H1 (cell line): ENCODE results near the gene NDUFAF8. TPM values are rescaled to one million over a fixed set of nuclear protein-coding genes. Genes with fewer than 3 reads are reported as not detected.

ENCODE experiments used
- ATF2 ChIP-seq: IDR thresholded peaks from 2 replicates; pipeline ENCODE4 v1.6.1; 2012; ENCODE audit warnings: low read length, inconsistent platforms
- CHD1 ChIP-seq: IDR thresholded peaks from 2 replicates; pipeline ENCODE4 v1.6.1; 2012; ENCODE audit warnings: low read depth, low read length, improper control_type of control experiment
- POU5F1 ChIP-seq: IDR thresholded peaks from 2 replicates; pipeline ENCODE4 v1.6.1; 2011; ENCODE audit warnings: low read depth, mild to moderate bottlenecking, low read length, moderate library complexity
- TEAD4 ChIP-seq: IDR thresholded peaks from 2 replicates; pipeline ENCODE4 v1.6.1; 2012; ENCODE audit warnings: low read depth, low read length, inconsistent platforms, mixed read lengths
- polyA plus RNA-seq, 7 experiments: library from polyadenylated mRNA; depleted of rRNA in 3 of 7; stranded (reverse) in 5 of 7; unstranded in 2 of 7; fragments of >200 nt in 5 of 7; fragments of 200-250 nt in 2 of 7; gene quantifications; 1 replicate in 5 of 7; 2 replicates in 1 of 7; 4 replicates in 1 of 7; pipeline versions ENCODE4 v1.2.1 to v1.2.3, GENCODE V29; 2011 to 2013; ENCODE audit warnings: missing spikeins in 2 of 7, mixed read lengths in 2 of 7
- total RNA-seq: library from RNA; stranded (reverse); fragmentation: NEBNext Ultra II Directional; extraction: Animal tissue kit (Norgen Biotek cat#: 25700); gene quantifications from 2 replicates; pipeline ENCODE4 v1.2.1, GENCODE V29; 2021
- TF ChIP-seq, protein P1 (sequence below): fragments of 300-600 bp; sonication (generic); IDR thresholded peaks from 2 replicates; pipeline ENCODE4 v1.7.1; 2012; ENCODE audit warnings: low read length, moderate library complexity, mild to moderate bottlenecking, inconsistent platforms; ENCODE audit not compliant: insufficient replicate concordance

The NDUFAF8 gene
- total and polyA plus RNA-seq, 2 of the 8 experiments (the other 6 are each of a cell fraction or from before 2014, with no cell fraction given), result 48.9 to 91.1 TPM

DNA sequence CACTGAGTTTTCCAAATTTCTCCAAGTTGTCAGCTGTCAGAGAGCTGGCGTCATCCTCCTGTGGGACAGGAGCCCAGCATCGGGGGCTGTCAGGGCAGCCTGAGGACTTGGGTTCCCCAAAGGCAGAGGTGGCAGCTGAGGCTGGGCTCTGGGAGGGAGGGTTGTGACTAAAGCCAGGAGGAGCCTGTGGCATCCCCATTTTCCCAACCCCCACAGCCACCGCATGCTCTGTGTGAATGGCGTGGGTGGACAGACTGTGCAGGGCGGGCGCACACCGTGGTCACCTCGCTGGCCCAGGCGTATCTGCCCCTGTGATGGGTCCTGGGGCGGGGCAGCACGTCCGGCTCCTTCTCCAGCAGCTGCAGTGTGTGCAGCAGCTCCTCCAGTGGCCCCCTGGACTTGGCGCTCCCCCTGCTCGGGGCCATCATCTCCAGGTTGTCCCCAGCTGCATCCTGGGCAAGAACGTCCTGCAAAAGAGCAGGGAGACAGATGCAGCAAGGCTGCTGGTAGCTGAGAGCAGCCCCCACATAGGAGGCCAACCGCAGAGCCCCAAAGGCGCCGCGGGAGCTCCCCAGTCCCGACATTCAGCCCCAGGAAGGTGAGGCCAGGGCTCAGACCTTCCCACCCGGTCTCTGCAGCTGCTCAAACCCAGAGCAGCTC lies 41.2 kb upstream of the NDUFAF8 start (continued):
- TF ChIP-seq, protein P1, sequence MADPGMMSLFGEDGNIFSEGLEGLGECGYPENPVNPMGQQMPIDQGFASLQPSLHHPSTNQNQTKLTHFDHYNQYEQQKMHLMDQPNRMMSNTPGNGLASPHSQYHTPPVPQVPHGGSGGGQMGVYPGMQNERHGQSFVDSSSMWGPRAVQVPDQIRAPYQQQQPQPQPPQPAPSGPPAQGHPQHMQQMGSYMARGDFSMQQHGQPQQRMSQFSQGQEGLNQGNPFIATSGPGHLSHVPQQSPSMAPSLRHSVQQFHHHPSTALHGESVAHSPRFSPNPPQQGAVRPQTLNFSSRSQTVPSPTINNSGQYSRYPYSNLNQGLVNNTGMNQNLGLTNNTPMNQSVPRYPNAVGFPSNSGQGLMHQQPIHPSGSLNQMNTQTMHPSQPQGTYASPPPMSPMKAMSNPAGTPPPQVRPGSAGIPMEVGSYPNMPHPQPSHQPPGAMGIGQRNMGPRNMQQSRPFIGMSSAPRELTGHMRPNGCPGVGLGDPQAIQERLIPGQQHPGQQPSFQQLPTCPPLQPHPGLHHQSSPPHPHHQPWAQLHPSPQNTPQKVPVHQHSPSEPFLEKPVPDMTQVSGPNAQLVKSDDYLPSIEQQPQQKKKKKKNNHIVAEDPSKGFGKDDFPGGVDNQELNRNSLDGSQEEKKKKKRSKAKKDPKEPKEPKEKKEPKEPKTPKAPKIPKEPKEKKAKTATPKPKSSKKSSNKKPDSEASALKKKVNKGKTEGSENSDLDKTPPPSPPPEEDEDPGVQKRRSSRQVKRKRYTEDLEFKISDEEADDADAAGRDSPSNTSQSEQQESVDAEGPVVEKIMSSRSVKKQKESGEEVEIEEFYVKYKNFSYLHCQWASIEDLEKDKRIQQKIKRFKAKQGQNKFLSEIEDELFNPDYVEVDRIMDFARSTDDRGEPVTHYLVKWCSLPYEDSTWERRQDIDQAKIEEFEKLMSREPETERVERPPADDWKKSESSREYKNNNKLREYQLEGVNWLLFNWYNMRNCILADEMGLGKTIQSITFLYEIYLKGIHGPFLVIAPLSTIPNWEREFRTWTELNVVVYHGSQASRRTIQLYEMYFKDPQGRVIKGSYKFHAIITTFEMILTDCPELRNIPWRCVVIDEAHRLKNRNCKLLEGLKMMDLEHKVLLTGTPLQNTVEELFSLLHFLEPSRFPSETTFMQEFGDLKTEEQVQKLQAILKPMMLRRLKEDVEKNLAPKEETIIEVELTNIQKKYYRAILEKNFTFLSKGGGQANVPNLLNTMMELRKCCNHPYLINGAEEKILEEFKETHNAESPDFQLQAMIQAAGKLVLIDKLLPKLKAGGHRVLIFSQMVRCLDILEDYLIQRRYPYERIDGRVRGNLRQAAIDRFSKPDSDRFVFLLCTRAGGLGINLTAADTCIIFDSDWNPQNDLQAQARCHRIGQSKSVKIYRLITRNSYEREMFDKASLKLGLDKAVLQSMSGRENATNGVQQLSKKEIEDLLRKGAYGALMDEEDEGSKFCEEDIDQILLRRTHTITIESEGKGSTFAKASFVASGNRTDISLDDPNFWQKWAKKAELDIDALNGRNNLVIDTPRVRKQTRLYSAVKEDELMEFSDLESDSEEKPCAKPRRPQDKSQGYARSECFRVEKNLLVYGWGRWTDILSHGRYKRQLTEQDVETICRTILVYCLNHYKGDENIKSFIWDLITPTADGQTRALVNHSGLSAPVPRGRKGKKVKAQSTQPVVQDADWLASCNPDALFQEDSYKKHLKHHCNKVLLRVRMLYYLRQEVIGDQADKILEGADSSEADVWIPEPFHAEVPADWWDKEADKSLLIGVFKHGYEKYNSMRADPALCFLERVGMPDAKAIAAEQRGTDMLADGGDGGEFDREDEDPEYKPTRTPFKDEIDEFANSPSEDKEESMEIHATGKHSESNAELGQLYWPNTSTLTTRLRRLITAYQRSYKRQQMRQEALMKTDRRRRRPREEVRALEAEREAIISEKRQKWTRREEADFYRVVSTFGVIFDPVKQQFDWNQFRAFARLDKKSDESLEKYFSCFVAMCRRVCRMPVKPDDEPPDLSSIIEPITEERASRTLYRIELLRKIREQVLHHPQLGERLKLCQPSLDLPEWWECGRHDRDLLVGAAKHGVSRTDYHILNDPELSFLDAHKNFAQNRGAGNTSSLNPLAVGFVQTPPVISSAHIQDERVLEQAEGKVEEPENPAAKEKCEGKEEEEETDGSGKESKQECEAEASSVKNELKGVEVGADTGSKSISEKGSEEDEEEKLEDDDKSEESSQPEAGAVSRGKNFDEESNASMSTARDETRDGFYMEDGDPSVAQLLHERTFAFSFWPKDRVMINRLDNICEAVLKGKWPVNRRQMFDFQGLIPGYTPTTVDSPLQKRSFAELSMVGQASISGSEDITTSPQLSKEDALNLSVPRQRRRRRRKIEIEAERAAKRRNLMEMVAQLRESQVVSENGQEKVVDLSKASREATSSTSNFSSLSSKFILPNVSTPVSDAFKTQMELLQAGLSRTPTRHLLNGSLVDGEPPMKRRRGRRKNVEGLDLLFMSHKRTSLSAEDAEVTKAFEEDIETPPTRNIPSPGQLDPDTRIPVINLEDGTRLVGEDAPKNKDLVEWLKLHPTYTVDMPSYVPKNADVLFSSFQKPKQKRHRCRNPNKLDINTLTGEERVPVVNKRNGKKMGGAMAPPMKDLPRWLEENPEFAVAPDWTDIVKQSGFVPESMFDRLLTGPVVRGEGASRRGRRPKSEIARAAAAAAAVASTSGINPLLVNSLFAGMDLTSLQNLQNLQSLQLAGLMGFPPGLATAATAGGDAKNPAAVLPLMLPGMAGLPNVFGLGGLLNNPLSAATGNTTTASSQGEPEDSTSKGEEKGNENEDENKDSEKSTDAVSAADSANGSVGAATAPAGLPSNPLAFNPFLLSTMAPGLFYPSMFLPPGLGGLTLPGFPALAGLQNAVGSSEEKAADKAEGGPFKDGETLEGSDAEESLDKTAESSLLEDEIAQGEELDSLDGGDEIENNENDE, result no peak
- no peak for TF ChIP-seq POU5F1
- TF ChIP-seq TEAD4, result no peak
- TF ChIP-seq ATF2, result no peak
- no peak for TF ChIP-seq CHD1
